AG09319 (cell line): Measurements from ENCODE around the gene C1orf185.
"Not testable (repeated sequence)": the region's sequence is repeated elsewhere in the genome, so short reads cannot be mapped to it uniquely, and the experiment has no call there.

Source experiments
- DNase-seq: peaks from one replicate; pipeline ENCODE4 v3.0.0-alpha.2; 2010; ENCODE audit warnings: low read depth; ENCODE audit errors: extremely low read depth
- TF ChIP-seq, protein P1 (sequence below): IDR thresholded peaks from 2 replicates; pipeline ENCODE4 v1.5.1; 2011; ENCODE audit warnings: low read depth, mild to moderate bottlenecking, inconsistent platforms, low read length, moderate library complexity

Gene C1orf185

DNA sequence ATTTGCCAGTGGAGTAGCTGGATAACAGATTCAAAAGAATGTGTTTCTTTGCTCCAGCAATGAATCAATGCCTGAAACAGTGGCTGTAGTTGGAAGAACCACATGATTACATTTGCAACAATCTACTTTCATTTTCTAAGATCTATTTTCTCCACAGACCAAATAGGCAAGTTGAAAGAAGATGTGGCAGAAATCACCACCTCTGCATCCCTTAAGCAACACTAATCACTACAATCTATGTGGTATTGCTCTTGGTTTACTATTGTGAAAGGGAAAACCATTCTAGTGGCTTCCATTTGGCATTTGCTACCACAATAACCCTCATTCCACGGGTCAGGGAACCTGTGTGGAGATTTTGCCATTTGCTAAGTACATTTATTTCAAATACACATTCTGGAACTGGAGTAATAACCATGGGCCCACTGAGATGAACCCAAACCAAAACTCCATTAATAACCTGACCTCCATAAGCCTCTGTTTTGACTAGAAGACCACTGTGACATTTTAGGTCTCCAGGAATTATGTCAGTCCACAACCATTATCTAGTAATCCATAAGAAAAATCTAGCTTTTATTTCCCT, 66.3 kb downstream of the C1orf185 start:
- no peak for DNase-seq
- TF ChIP-seq, protein P1, sequence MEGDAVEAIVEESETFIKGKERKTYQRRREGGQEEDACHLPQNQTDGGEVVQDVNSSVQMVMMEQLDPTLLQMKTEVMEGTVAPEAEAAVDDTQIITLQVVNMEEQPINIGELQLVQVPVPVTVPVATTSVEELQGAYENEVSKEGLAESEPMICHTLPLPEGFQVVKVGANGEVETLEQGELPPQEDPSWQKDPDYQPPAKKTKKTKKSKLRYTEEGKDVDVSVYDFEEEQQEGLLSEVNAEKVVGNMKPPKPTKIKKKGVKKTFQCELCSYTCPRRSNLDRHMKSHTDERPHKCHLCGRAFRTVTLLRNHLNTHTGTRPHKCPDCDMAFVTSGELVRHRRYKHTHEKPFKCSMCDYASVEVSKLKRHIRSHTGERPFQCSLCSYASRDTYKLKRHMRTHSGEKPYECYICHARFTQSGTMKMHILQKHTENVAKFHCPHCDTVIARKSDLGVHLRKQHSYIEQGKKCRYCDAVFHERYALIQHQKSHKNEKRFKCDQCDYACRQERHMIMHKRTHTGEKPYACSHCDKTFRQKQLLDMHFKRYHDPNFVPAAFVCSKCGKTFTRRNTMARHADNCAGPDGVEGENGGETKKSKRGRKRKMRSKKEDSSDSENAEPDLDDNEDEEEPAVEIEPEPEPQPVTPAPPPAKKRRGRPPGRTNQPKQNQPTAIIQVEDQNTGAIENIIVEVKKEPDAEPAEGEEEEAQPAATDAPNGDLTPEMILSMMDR, result no peak

DNA sequence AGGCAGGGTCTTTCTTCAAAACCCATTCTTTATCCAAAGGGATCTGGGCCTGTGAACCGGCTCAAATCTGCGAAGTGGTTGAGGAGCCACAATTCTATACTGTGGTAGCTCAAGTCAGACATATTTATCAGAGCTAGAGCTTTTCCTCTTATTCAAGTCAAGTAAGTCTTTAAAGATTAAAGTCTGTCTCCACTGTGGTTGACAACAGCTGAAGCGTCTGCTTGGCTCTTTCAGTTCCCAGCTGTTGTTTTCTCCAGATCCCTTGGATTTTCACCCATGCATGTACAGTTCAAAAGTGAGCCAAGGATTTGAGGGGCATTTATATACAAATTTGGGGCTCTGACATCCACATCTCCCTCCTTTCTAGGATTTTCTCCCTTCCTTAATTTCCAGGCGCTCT, 66.9 kb downstream of the C1orf185 start:
- DNase-seq, result no peak
- TF ChIP-seq, protein P1, result no peak

DNA sequence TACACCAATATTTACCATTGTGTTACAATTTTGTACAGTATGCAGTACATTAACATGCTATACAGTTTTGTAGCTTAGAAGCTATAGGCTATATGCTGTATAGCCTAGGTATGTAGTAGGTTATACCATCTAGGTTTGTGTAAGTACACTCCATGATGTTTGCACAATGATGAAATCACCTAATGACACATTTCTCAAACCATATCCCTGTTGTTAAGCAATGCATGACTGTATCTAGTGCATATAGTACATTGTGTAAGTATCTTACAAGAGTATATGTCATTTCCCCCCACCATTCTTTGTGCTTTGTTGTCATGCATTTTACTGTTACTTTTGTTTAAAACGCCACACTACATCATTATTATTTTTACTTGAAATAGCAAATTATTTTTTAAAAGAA, 68.3 kb downstream of the C1orf185 start:
- DNase-seq, result no peak

DNA sequence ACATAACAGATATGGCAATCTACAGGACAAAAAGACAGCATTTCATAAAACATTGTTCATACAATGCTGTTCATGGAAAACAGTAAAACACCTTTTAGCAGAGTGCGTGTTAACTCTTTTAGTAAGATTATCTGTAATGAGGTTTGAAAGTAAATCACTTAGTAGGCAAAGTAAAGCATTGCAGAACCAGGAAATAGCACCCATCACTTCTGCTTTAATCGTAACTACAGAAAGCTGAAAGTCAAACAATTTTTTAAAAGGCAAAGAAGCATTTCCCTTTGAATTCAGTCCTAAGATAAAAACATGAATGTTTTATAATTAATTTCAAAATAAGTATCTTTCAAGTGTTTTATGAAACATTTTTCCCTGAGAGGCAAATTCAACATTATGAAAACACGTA, 70.8 kb downstream of the C1orf185 start:
- TF ChIP-seq, protein P1, result no peak
- DNase-seq, result no peak

More for the DNA sequence above, 68.3 kb downstream of the C1orf185 start:
- TF ChIP-seq, protein P1, result no peak

DNA sequence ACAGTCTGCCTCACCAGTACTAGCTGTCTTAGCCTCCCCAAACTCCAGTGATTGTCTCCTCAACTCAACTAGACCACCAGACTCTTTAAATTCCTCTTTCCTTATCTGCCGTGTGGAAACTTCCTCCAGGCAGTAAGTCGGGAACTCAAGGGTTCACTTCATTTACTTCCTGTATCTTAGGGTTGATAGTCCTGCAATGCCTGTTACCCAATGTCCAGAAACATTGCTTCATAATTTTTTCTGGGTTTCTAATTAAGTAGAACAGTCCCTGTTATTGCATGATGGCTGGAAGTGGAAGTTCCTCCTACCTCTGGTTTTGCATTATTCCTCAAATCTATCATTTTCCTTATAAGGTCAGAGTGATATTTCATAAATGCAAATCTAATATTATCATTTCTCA, 73.2 kb downstream of the C1orf185 start:
- DNase-seq, result no peak
- TF ChIP-seq, protein P1, result no peak

DNA sequence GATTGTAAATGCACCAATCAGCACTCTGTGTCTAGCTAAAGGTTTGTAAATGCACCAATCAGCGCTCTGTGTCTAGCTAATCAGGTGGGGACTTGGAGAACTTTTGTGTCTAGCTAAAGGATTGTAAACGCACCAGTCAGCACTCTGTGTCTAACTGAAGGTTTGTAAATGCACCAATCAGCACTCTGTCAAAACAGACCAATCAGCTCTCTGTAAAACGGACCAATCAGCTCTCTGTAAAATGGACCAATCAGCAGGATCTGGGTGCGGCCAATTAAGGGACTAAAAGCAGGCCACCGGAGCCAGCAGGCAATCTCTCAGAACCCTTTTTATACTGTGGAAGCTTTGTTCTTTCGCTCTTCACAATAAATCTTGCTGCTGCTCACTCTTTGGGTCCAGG, 76.0 kb downstream of the C1orf185 start:
- not testable (repeated sequence) for DNase-seq

DNA sequence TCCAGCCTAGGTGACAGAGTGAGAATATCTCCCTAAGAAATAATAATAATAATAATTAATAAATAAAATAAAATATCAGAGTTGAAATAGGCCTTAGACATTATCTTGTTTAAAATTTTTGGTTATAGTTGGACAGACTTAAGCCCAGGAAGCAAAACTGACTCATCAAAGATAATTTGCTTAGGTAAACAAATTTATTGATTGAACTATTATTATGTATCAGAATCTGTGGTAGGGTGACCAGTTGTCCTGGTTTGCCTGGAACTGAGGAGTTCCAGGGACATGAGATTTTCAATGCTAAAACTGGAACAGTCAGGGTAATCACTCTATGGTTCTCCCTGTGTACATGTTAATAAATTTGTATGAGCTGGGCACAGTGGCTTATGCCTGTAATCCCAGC, 86.2 kb downstream of the C1orf185 start:
- DNase-seq, result no peak
- TF ChIP-seq, protein P1, result no peak

DNA sequence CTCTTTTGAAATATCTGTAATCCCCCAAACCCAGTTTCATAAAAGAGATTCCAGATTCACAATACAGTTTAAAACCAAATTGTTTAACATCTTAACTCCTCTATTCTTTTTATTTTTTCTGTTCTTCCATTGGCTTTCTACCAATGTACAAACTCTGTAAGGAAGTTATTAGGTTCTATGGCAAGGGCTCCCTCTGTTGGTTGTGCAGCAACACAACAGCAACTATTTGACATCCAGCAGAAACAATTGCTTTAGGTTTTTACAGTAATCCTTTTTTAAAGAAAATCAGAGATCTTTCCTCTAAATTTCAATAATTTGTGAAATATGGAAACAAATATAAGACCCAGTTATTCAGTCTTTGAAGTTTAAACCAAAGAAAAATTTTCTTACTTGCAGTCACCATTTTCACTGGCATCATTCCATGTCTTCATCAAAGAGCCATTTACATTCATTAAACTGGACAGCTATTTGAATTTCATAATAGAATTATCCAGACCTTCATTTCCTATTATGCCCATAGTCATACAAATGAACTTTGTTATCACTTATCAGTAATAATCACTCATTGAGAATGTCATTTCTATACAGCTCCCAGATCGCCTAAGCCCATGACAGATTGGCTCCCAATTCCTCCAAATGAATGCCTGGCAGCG, 87.5 kb downstream of the C1orf185 start:
- peak; percentile 56 for DNase-seq
- TF ChIP-seq, protein P1, result peak; percentile 95
